Measurements from ENCODE around the gene FRG2.

DNA sequence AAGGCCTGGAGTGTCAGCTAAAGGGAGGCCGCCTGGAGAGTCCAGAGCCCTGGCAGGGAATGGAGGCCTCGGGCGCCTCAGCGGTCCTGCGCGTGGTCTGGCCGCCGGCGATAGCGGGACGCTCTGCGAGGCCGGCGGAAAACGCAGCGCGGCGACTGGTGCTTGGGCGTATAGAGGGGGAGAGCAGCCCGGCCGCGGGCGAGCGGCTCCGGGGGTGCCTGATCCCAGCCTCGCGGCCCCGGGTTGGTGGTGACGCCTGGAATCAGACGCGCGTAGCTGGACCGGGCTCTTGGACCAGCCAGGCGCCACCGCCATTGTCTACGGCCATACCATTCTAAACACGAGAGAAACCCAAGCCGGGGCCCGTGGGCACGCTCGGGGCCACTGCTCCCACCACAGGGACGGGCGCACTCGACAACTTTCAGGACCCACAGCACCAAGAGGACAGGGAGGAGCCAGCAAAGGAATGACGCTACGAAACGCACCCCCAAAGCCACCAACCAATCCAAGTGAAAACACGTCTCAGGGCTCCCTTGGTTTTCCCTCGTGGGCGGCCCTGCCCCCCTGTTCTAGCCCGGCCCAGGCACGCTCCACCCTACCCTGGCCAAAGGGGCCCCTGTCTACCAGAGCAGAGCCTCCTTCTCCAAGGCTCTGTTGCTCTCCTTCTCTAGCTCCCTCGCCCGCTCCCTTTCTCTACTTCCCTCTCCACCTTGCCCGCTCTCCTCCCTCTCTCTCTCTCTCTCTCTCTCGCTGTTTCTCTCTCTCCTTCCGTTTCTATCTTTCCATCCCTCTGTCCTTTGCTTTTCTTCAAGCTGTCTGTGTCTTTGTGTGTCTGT lies 7.8 kb downstream of the FRG2 start:
- TF ChIP-seq POLR2A (IDR thresholded peaks at IDR 0.05; ENCODE audit: low read length) (no peak), SREBF2 (IDR thresholded peaks at IDR 0.05) (no peak), USF2 (IDR thresholded peaks at IDR 0.05) (no peak), REST (IDR thresholded peaks at IDR 0.05) (no peak), JUNB (IDR thresholded peaks at IDR 0.05) (no peak), TP53 (CRISPR knock-in tag; IDR thresholded peaks at IDR 0.05) (no peak), MYC (IDR thresholded peaks at IDR 0.05; ENCODE audit: borderline replicate concordance, low read length) (no peak), ZFP36 (IDR thresholded peaks at IDR 0.05; ENCODE audit: borderline replicate concordance, partially characterized antibody) (no peak)
- TF ChIP-seq, protein P1, sequence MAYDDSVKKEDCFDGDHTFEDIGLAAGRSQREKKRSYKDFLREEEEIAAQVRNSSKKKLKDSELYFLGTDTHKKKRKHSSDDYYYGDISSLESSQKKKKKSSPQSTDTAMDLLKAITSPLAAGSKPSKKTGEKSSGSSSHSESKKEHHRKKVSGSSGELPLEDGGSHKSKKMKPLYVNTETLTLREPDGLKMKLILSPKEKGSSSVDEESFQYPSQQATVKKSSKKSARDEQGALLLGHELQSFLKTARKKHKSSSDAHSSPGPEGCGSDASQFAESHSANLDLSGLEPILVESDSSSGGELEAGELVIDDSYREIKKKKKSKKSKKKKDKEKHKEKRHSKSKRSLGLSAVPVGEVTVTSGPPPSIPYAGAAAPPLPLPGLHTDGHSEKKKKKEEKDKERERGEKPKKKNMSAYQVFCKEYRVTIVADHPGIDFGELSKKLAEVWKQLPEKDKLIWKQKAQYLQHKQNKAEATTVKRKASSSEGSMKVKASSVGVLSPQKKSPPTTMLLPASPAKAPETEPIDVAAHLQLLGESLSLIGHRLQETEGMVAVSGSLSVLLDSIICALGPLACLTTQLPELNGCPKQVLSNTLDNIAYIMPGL (CRISPR knock-in tag; IDR thresholded peaks at IDR 0.05; ENCODE audit: borderline replicate concordance) = no peak
- TF ChIP-seq, protein P2, sequence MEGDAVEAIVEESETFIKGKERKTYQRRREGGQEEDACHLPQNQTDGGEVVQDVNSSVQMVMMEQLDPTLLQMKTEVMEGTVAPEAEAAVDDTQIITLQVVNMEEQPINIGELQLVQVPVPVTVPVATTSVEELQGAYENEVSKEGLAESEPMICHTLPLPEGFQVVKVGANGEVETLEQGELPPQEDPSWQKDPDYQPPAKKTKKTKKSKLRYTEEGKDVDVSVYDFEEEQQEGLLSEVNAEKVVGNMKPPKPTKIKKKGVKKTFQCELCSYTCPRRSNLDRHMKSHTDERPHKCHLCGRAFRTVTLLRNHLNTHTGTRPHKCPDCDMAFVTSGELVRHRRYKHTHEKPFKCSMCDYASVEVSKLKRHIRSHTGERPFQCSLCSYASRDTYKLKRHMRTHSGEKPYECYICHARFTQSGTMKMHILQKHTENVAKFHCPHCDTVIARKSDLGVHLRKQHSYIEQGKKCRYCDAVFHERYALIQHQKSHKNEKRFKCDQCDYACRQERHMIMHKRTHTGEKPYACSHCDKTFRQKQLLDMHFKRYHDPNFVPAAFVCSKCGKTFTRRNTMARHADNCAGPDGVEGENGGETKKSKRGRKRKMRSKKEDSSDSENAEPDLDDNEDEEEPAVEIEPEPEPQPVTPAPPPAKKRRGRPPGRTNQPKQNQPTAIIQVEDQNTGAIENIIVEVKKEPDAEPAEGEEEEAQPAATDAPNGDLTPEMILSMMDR (IDR thresholded peaks at IDR 0.05) = no peak

Measured in A549 (cell line).